Karpas-422 (cell line): ENCODE results near the gene CPNE6. TPM values are rescaled to one million over a fixed set of nuclear protein-coding genes. Genes with fewer than 3 reads are reported as not detected.

ENCODE experiments used
- DNase-seq: peaks from one replicate; pipeline ENCODE4 v3.0.0-alpha.2; 2015
- H2AFZ ChIP-seq: fragments of 200-600 bp; sonication (generic); 2 replicates; pipeline ENCODE4 v1.6.1; 2014; ENCODE audit warnings: antibody characterized with exemption, low read length, mixed read lengths
- H3K27ac ChIP-seq: fragments of 200-600 bp; sonication (generic); 2 replicates; pipeline ENCODE4 v1.5.1; 2014; ENCODE audit warnings: mild to moderate bottlenecking, low read length, moderate library complexity
- H3K27me3 ChIP-seq: fragments of 200-600 bp; sonication (generic); 2 replicates; pipeline ENCODE4 v1.6.1; 2014; ENCODE audit warnings: low read length, mixed read lengths
- H3K36me3 ChIP-seq: fragments of 200-600 bp; sonication (generic); 2 replicates; pipeline ENCODE4 v1.6.1; 2014; ENCODE audit warnings: low read length, mixed read lengths; ENCODE audit not compliant: insufficient read depth
- H3K4me1 ChIP-seq: fragments of 200-600 bp; sonication (generic); 2 replicates; pipeline ENCODE4 v1.6.1; 2014; ENCODE audit warnings: mild to moderate bottlenecking, low read length, mixed read lengths
- H3K4me2 ChIP-seq: fragments of 200-600 bp; sonication (generic); 2 replicates; pipeline ENCODE4 v1.6.1; 2014; ENCODE audit warnings: low read length, low read depth, mild to moderate bottlenecking; ENCODE audit not compliant: poor library complexity, severe bottlenecking
- H3K4me3 ChIP-seq: fragments of 200-600 bp; sonication (generic); 2 replicates; pipeline ENCODE4 v1.5.1; 2014; ENCODE audit warnings: mild to moderate bottlenecking, antibody characterized with exemption, low read length, mixed read lengths
- H3K79me2 ChIP-seq: fragments of 200-600 bp; sonication (generic); 2 replicates; pipeline ENCODE4 v1.6.1; 2014; ENCODE audit warnings: mild to moderate bottlenecking, low read length, mixed read lengths
- H3K9ac ChIP-seq: fragments of 200-600 bp; sonication (generic); 2 replicates; pipeline ENCODE4 v1.6.0; 2014; ENCODE audit warnings: low read length
- H3K9me2 ChIP-seq: fragments of 200-600 bp; sonication (generic), shearing (Covaris generic); replicated peaks from 2 replicates; pipeline ENCODE4 v1.6.0; 2014; ENCODE audit warnings: mild to moderate bottlenecking, low read length, moderate library complexity; ENCODE audit not compliant: insufficient read depth
- H3K9me3 ChIP-seq: fragments of 300-700, 200-600 bp; sonication (generic); 2 replicates; pipeline ENCODE4 v1.6.1; 2014; ENCODE audit warnings: low read length, mixed read lengths
- H4K20me1 ChIP-seq: fragments of 200-600 bp; sonication (generic); 2 replicates; pipeline ENCODE4 v1.6.1; 2014; ENCODE audit warnings: mild to moderate bottlenecking, antibody characterized with exemption, low read length, low read depth; ENCODE audit not compliant: insufficient read depth
- total RNA-seq: library from RNA; depleted of rRNA; stranded (reverse); fragments of >200 nt; shearing (Covaris generic); gene quantifications from 2 replicates; pipeline ENCODE4 v1.2.3, GENCODE V29; 2014; ENCODE audit warnings: low replicate concordance

CPNE6 gene
- total RNA-seq, 1 experiment from 2014 or later, result 1.3 TPM

GRCh38 chr14:24051789-24052655 lies 19.3 kb upstream of the CPNE6 start, which contains the start of gene CARMIL3:
Gene CARMIL3 (plus strand): TSS chr14:24052009. CDS start chr14:24052154, 145 bp downstream.
- H3K4me1 ChIP-seq, result peaks cover 46% of the 10 kb centered on the region
- H3K27me3 ChIP-seq, result no peaks in the 10 kb centered on the region
- peak; percentile 94 for DNase-seq
- H3K79me2 ChIP-seq, result peaks cover 20% of the 10 kb centered on the region
- no peaks in the 10 kb centered on the region for H3K9me3 ChIP-seq
- H3K9me2 ChIP-seq, result no peaks in the 10 kb centered on the region
- peaks cover 18% of the 10 kb centered on the region for H4K20me1 ChIP-seq
- peak within 1 kb of the TSS; percentile 96 for H3K9ac ChIP-seq
- H3K4me3 ChIP-seq, result peak within 1 kb of the TSS; percentile 79
- peaks cover 10% of the 10 kb centered on the region; the same call in 1 of the 2 replicates for H3K36me3 ChIP-seq
- peak within 1 kb of the TSS; percentile 93 for H3K4me2 ChIP-seq
- peak within 1 kb of the TSS; percentile 89; the same call in 1 of the 2 replicates for H2AFZ ChIP-seq
- H3K27ac ChIP-seq, result peak within 1 kb of the TSS; percentile 90

GRCh38 chr14:24052656-24053547 lies 18.5 kb upstream of the CPNE6 start:
- 0 out of 2 replicates have a peak overlapping the region, but pooled peaks have one; percentile 51 for H2AFZ ChIP-seq

GRCh38 chr14:24053548-24054323 lies 17.6 kb upstream of the CPNE6 start:
- Histone ChIP-seq H3K4me3 (no peak overlapping the region), H3K4me1 (peaks cover 40% of the 10 kb centered on the region), H3K9ac (no peak overlapping the region), H4K20me1 (peaks cover 22% of the 10 kb centered on the region), H3K4me2 (peak overlapping the region; percentile 93), H3K27me3 (no peaks in the 10 kb centered on the region), H3K27ac (no peak overlapping the region), H3K9me2 (no peaks in the 10 kb centered on the region), H3K79me2 (peaks cover 20% of the 10 kb centered on the region), H3K9me3 (no peaks in the 10 kb centered on the region), H3K36me3 (peaks cover 13% of the 10 kb centered on the region; the same call in 1 of the 2 replicates), H2AFZ (no peak overlapping the region)
- no peak for DNase-seq

More at GRCh38 chr14:24052656-24053547, 18.5 kb upstream of the CPNE6 start:
- no peak for DNase-seq
- peak overlapping the region; percentile 79 for H3K4me3 ChIP-seq
- no peak overlapping the region for H3K27ac ChIP-seq
- peak overlapping the region; percentile 96 for H3K9ac ChIP-seq
- no peaks in the 10 kb centered on the region for H3K27me3 ChIP-seq
- peaks cover 22% of the 10 kb centered on the region for H4K20me1 ChIP-seq
- peaks cover 46% of the 10 kb centered on the region for H3K4me1 ChIP-seq
- peaks cover 20% of the 10 kb centered on the region for H3K79me2 ChIP-seq
- no peaks in the 10 kb centered on the region for H3K9me3 ChIP-seq
- peaks cover 10% of the 10 kb centered on the region; the same call in 1 of the 2 replicates for H3K36me3 ChIP-seq
- H3K9me2 ChIP-seq, result no peaks in the 10 kb centered on the region
- H3K4me2 ChIP-seq, result peak overlapping the region; percentile 93

DNA sequence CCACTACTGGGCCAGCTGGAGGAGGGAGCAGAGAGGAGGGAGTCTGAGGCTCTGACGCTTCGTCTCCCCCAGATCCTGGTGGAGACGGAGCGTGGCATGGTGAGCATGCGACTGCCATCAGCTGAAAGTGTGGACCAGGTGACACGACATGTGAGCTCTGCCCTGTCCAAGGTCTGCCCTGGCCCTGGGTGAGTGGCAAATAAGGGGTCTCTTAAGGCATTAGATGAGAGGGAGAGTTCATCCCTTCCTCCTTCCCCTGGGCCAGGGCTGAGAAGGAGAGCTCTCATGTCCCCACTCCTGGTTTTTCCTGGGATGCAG lies 17.1 kb upstream of the CPNE6 start:
- Histone ChIP-seq H2AFZ (no peak overlapping the region), H3K9ac (no peak overlapping the region), H3K9me3 (no peaks in the 10 kb centered on the region), H3K27ac (no peak overlapping the region), H3K79me2 (peaks cover 20% of the 10 kb centered on the region), H3K4me3 (no peak overlapping the region), H3K4me2 (no peak overlapping the region), H3K27me3 (no peaks in the 10 kb centered on the region), H4K20me1 (peaks cover 22% of the 10 kb centered on the region), H3K4me1 (peaks cover 35% of the 10 kb centered on the region), H3K36me3 (peaks cover 17% of the 10 kb centered on the region; the same call in 1 of the 2 replicates), H3K9me2 (no peaks in the 10 kb centered on the region)
- DNase-seq, result no peak

DNA sequence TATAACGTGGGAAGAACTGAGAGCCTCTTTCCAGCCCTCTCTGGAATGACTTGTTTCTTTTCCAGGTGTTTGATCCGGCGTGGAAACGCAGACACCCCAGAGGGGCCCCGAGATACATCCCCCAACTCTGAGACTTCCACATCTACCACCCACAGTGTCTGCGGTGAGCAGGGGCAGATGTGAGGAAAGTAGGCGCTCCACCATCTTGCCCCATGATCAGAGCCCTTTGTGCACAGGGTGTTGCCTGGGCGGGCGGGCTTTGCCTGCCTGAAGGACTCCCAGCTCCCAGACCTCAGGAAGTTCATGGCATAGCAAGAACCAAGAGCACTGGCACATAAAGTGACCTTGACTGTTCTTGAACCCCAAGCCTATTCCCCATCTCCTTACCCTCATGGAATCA lies 16.7 kb upstream of the CPNE6 start:
- Histone ChIP-seq H3K9me2 (no peaks in the 10 kb centered on the region), H3K4me1 (peaks cover 31% of the 10 kb centered on the region), H3K9me3 (no peaks in the 10 kb centered on the region), H2AFZ (no peak overlapping the region), H4K20me1 (peaks cover 22% of the 10 kb centered on the region), H3K9ac (no peak overlapping the region), H3K36me3 (peaks cover 20% of the 10 kb centered on the region; the same call in 1 of the 2 replicates), H3K79me2 (peaks cover 20% of the 10 kb centered on the region), H3K4me2 (no peak overlapping the region), H3K4me3 (no peak overlapping the region), H3K27me3 (no peaks in the 10 kb centered on the region), H3K27ac (no peak overlapping the region)
- DNase-seq, result no peak

DNA sequence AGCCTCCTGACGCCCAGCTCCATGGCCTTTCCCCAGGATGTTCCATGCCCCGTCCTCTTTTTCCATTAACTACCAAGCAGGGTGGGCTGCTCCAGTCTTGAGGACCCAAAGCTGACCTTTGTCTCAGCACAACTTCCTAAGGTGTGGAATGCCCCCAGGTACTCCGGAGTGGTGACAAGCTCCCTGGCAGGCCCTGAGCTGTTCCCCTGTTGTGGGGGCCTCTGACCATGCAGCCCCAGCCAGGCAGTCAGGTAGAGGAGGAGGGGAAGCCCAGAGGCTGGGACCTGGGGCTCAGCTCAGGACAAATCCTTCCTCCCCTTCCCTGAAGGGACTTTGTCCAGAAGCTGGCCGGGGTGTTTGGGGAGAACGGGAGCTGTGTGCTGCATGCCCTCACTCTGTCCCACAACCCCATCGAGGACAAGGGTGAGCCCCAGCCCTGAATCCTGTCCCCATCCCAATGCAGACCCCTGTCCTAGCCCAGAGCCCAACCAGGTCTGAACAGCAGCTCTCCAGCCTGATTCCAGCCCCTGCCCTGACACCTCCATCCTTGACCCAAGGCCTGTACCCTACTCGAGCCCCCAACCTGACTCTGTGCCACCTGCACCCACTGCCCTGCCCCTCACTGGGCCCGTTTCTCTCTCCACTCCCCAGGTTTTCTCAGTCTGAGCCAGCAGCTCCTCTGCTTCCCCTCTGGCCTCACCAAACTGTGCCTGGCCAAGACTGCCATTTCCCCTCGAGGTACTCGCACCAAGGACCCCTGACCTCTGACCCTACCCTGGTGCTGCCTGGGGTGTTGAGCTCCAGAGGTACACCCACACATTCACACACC lies 15.2 kb upstream of the CPNE6 start:
- no peak overlapping the region for H3K4me3 ChIP-seq
- no peaks in the 10 kb centered on the region for H3K9me3 ChIP-seq
- H3K9me2 ChIP-seq, result no peaks in the 10 kb centered on the region
- no peak overlapping the region for H3K27ac ChIP-seq
- peaks cover 25% of the 10 kb centered on the region for H4K20me1 ChIP-seq
- no peak overlapping the region for H3K4me2 ChIP-seq
- no peak overlapping the region for H2AFZ ChIP-seq
- peaks cover 30% of the 10 kb centered on the region; the same call in 1 of the 2 replicates for H3K36me3 ChIP-seq
- DNase-seq, result no peak
- H3K9ac ChIP-seq, result no peak overlapping the region
- no peaks in the 10 kb centered on the region for H3K27me3 ChIP-seq
- H3K4me1 ChIP-seq, result peaks cover 16% of the 10 kb centered on the region
- peaks cover 20% of the 10 kb centered on the region for H3K79me2 ChIP-seq

DNA sequence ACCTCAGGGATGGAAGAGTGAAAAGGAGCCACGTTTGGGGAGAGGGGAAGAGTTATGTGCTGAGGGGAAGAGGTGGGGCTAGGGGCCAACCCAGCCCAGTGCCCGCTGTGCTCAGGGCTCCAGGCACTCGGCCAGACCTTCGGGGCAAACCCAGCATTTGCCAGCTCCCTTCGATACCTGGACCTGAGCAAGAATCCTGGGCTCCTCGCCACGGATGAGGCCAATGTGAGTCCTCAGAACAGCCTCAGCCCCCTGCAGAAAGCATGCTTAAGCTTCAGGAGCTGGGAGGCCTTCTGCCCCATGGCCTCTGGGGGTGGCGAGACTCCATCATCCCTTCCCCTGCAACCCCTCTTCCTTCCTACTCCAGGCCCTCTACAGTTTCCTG lies 14.6 kb upstream of the CPNE6 start:
- Histone ChIP-seq H3K27ac (no peak overlapping the region), H3K9ac (no peak overlapping the region), H3K9me3 (no peaks in the 10 kb centered on the region), H3K36me3 (peaks cover 30% of the 10 kb centered on the region; the same call in 1 of the 2 replicates), H3K79me2 (peaks cover 17% of the 10 kb centered on the region), H3K27me3 (no peaks in the 10 kb centered on the region), H3K9me2 (no peaks in the 10 kb centered on the region), H3K4me2 (no peak overlapping the region), H3K4me1 (peaks cover 11% of the 10 kb centered on the region), H4K20me1 (peaks cover 25% of the 10 kb centered on the region), H2AFZ (no peak overlapping the region), H3K4me3 (no peak overlapping the region)
- no peak for DNase-seq
